Ectodermal cell (in vitro differentiated cells): ENCODE data around the gene SPEG.

Experiments
- H3K27ac ChIP-seq: 2 replicates; pipeline ENCODE4 v1.7.0; 2013; ENCODE audit warnings: mild to moderate bottlenecking, low read depth, low read length; ENCODE audit not compliant: insufficient read depth, poor library complexity, severe bottlenecking
- H3K27me3 ChIP-seq: 2 replicates; pipeline ENCODE4 v1.7.0; 2013; ENCODE audit warnings: mild to moderate bottlenecking, low read length; ENCODE audit not compliant: insufficient read depth, control insufficient read depth, poor library complexity, severe bottlenecking
- H3K36me3 ChIP-seq: one replicate; pipeline ENCODE4 v1.7.0; 2013; ENCODE audit warnings: low read length; ENCODE audit not compliant: control insufficient read depth, insufficient read depth
- H3K4me1 ChIP-seq: one replicate; pipeline ENCODE4 v1.7.0; 2013; ENCODE audit warnings: low read length; ENCODE audit not compliant: control insufficient read depth, insufficient read depth
- H3K4me3 ChIP-seq: 2 replicates; pipeline ENCODE4 v1.7.0; 2013; ENCODE audit warnings: low read depth, low read length, control low read depth; ENCODE audit not compliant: insufficient read depth
- H3K9me3 ChIP-seq: 2 replicates; pipeline ENCODE4 v1.7.0; 2013; ENCODE audit warnings: mild to moderate bottlenecking, low read length, moderate library complexity; ENCODE audit not compliant: control insufficient read depth
- WGBS, 2 experiments: methylation state at CpG; one replicate each; pipeline ENCODE4 v1.1.7; 2013; ENCODE audit warnings: missing lambda C conversion rate in 2 of 2; 5-methylcytosine and 5-hydroxymethylcytosine counted together

The SPEG gene

DNA sequence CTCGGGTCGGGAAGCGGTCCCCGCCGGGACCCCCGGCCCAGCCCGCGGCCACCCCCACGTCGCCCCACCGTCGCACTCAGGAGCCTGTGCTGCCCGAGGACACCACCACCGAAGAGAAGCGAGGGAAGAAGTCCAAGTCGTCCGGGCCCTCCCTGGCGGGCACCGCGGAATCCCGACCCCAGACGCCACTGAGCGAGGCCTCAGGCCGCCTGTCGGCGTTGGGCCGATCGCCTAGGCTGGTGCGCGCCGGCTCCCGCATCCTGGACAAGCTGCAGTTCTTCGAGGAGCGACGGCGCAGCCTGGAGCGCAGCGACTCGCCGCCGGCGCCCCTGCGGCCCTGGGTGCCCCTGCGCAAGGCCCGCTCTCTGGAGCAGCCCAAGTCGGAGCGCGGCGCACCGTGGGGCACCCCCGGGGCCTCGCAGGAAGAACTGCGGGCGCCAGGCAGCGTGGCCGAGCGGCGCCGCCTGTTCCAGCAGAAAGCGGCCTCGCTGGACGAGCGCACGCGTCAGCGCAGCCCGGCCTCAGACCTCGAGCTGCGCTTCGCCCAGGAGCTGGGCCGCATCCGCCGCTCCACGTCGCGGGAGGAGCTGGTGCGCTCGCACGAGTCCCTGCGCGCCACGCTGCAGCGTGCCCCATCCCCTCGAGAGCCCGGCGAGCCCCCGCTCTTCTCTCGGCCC is 13.6 kb downstream of the SPEG start:
- H3K36me3 ChIP-seq, result no peaks in the 10 kb centered on the region
- WGBS, 2 experiments, result 94 to 95% methylated on average over 88 of the region's 88 CpGs
- H3K4me3 ChIP-seq, result no peak overlapping the region
- H3K4me1 ChIP-seq, result peaks cover 26% of the 10 kb centered on the region
- no peak overlapping the region for H3K27ac ChIP-seq
- peaks cover 1% of the 10 kb centered on the region for H3K27me3 ChIP-seq
- H3K9me3 ChIP-seq, result no peaks in the 10 kb centered on the region

- H3K4me3 ChIP-seq, result no peak overlapping the region
- H3K4me1 ChIP-seq, result peaks cover 32% of the 10 kb centered on the region
- H3K36me3 ChIP-seq, result no peaks in the 10 kb centered on the region
- H3K27me3 ChIP-seq, result no peaks in the 10 kb centered on the region
- H3K9me3 ChIP-seq, result no peaks in the 10 kb centered on the region
- WGBS, 2 experiments, result 83 to 84% methylated on average over 51 of the region's 51 CpGs
- no peak overlapping the region for H3K27ac ChIP-seq
These were observed 14.2 kb downstream of the SPEG start for GRCh38 chr2:219448776-219449341.

- H3K9me3 ChIP-seq, result no peaks in the 10 kb centered on the region
- no peaks in the 10 kb centered on the region for H3K27me3 ChIP-seq
- H3K4me1 ChIP-seq, result peaks cover 39% of the 10 kb centered on the region
- 92 to 93% methylated on average over 5 of the region's 5 CpGs for whole genome bisulfite sequencing, 2 experiments
- no peak overlapping the region for H3K4me3 ChIP-seq
- H3K36me3 ChIP-seq, result no peaks in the 10 kb centered on the region
- no peak overlapping the region for H3K27ac ChIP-seq
These were observed 15.0 kb downstream of the SPEG start for GRCh38 chr2:219449609-219450008.

- Histone ChIP-seq H3K27me3 (no peaks in the 10 kb centered on the region), H3K4me1 (peaks cover 21% of the 10 kb centered on the region), H3K36me3 (no peaks in the 10 kb centered on the region), H3K9me3 (no peaks in the 10 kb centered on the region), H3K27ac (no peak overlapping the region), H3K4me3 (no peak overlapping the region)
- WGBS, 2 experiments, result 93 to 94% methylated on average over 18 of the region's 18 CpGs
These were observed 17.2 kb downstream of the SPEG start for GRCh38 chr2:219451661-219452360.

DNA sequence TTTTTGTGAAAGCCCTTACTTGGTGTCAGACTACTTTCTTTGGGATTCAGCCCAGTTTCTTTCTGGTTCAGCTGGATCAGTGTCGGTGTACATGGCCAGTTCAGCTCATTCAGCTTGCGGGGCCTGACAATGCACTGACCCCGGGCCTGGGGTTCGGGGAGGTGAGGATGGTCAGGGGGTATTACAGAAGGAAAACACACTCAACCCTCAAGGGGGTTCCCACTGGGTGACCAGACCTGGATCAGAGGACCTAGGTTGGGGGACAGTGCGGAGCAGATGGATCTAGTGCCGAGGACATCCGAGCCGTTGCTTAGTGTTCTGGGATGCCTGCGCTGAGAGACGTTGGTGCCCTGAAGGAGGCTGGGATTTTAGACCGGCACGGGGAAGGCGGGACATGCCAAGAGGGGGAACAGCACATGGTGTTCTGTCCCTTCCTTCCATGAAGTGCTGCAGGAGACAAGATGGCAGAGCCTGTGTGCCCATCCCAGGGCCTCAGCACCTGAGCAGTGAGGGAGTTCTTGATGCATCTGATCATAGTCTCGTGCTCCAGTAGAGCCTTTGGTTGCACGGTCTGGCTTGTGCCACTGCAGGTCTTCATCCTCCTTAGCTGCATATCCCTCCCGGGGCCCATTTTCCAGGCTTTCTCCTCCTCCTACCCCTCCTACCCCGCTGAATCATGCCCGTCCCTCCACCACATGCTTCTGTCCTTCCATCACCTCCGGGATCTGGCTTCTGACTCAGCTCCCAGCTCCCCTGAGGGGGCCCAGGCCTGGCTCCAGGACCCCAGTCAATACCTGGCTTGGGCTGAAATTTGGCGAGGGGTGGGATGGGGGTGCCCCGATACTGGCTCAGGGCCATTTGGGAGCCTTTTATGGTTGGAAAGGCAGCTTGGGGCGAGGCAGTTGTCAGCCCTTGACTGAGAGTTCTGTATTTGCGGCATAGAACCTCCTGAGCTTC is 18.0 kb downstream of the SPEG start:
- Histone ChIP-seq H3K36me3 (no peaks in the 10 kb centered on the region), H3K9me3 (no peaks in the 10 kb centered on the region), H3K27me3 (no peaks in the 10 kb centered on the region), H3K27ac (no peak overlapping the region), H3K4me1 (peaks cover 18% of the 10 kb centered on the region), H3K4me3 (no peak overlapping the region)
- WGBS, 2 experiments, result 85 to 91% methylated on average over 23 of the region's 23 CpGs

DNA sequence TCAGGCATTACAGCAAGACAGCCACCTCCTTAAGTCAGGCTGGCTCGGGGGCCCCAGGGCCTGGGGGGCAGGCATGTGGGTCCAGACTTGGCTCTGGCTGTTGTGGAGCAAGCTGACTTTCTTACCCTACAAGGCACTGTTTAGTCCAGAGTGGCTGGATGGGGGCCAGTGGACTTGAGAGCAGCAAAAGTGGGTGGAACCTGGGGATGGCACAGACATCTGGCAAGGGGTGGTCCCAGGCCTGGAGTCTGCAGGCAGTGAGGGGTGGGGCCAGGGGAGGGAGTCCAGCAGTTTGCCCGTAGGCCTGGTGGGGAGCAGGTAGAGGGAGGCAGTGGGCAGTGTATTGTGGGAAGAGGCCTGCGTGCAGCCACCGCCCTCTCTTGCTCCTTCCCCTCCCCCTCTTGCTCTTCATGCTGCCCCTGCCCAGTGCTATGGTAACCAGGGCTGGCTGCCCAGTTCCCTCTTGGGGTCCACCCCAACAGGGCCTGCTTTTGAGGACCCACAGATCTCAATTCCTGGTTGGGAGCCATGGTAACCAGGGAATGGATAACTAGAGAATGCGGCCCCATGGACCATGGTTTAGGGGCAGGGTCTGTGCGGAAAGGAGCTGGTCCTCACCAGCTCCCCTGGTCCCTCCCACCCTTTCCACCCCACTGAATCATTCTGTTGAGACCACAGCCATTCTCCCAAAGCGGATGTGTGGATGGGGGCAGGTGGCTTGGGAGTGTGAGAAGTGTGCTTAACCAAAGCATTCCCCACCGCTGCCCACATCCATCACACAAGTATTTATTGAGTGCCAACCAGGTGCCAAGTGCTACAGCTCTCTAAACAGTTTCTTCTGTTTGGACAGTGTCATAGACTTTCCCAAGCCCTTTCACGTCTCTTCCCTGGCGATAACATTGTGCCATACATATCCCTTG is 19.3 kb downstream of the SPEG start:
- H3K27ac ChIP-seq, result no peak overlapping the region
- no peak overlapping the region for H3K4me3 ChIP-seq
- 76 to 82% methylated on average over 8 to 10 of the region's 10 CpGs for WGBS, 2 experiments
- H3K36me3 ChIP-seq, result no peaks in the 10 kb centered on the region
- H3K9me3 ChIP-seq, result no peaks in the 10 kb centered on the region
- peaks cover 19% of the 10 kb centered on the region for H3K4me1 ChIP-seq
- H3K27me3 ChIP-seq, result no peaks in the 10 kb centered on the region

DNA sequence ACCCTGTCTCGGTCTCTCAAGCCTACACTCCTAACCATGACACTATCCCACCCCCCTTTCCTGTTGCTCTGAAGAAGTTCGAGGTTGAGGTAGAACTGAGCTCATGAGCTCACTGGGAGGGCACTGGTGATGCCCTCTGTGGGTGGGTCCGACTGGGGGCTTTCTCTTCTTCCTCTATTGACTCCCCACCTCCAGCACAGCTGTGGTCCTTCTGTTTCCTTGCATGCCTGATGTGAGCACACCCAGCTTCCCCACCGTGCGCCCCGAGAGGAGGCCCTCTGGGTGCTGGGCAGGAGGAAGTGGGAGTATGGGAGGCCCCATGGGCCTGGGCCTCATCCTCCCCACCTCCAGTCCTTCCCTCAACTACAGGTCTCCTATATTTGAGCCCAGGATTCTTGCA is 20.9 kb downstream of the SPEG start:
- no peak overlapping the region for H3K4me3 ChIP-seq
- peaks cover 29% of the 10 kb centered on the region for H3K4me1 ChIP-seq
- WGBS, 2 experiments, result 94 to 97% methylated on average over 6 of the region's 6 CpGs

GRCh38 chr2:219457784-219458369 is 23.2 kb downstream of the SPEG start:
- Histone ChIP-seq H3K4me3 (no peak overlapping the region), H3K9me3 (no peaks in the 10 kb centered on the region), H3K27ac (no peak overlapping the region), H3K27me3 (no peaks in the 10 kb centered on the region), H3K36me3 (no peaks in the 10 kb centered on the region), H3K4me1 (peaks cover 38% of the 10 kb centered on the region)
- 77 to 78% methylated on average over 5 of the region's 5 CpGs for WGBS, 2 experiments

More for the DNA sequence above, 20.9 kb downstream of the SPEG start:
- no peaks in the 10 kb centered on the region for H3K27me3 ChIP-seq
- H3K9me3 ChIP-seq, result no peaks in the 10 kb centered on the region
- H3K36me3 ChIP-seq, result no peaks in the 10 kb centered on the region
- H3K27ac ChIP-seq, result no peak overlapping the region

GRCh38 chr2:219458996-219459395 is 24.4 kb downstream of the SPEG start:
- no peak overlapping the region for H3K27ac ChIP-seq
- peaks cover 31% of the 10 kb centered on the region for H3K4me1 ChIP-seq
- H3K27me3 ChIP-seq, result no peaks in the 10 kb centered on the region
- H3K9me3 ChIP-seq, result no peaks in the 10 kb centered on the region
- H3K36me3 ChIP-seq, result no peaks in the 10 kb centered on the region
- H3K4me3 ChIP-seq, result no peak overlapping the region
- WGBS, 2 experiments, result 84 to 86% methylated on average over 8 of the region's 8 CpGs
